HG03469 (cell line): ENCODE data around the gene LCLAT1.
"Not testable (repeated sequence)": the region's sequence is repeated elsewhere in the genome, so short reads cannot be mapped to it uniquely, and the experiment has no call there.

Source experiments
- ATAC-seq: cut with Tn5 transposase; IDR thresholded peaks from one replicate; pipeline ENCODE4 v1.9.1; 2021; ENCODE audit warnings: mild to moderate bottlenecking, moderate library complexity, moderate number of reproducible peaks; ENCODE audit not compliant: unreplicated experiment

Gene LCLAT1

GRCh38 chr2:30484995-30485394 is 37.9 kb downstream of the LCLAT1 start:
- ATAC-seq, result no peak

DNA sequence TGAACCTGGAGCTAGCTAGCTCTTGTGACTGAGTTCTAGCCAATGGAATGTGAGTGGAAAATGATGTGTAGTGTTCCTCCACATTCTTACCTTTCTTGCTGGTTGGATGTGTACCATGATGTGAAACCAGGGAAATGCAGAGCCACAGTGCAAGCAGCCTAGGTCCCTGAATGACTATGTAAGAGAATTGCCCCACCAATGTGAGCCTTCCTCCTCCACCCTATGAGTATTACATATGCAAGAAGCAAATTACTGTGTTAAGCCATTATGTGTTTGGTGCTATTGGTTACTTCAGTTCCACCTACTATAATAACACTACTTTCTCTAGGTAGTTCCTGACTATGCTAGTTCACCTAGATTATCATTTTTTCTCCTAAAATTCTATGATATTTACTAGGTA is 39.6 kb downstream of the LCLAT1 start:
- ATAC-seq, result no peak

GRCh38 chr2:30487603-30488002 is 40.6 kb downstream of the LCLAT1 start:
- ATAC-seq, result no peak

- no peak for ATAC-seq
Observed at GRCh38 chr2:30488012-30488659, 41.1 kb downstream of the LCLAT1 start.

DNA sequence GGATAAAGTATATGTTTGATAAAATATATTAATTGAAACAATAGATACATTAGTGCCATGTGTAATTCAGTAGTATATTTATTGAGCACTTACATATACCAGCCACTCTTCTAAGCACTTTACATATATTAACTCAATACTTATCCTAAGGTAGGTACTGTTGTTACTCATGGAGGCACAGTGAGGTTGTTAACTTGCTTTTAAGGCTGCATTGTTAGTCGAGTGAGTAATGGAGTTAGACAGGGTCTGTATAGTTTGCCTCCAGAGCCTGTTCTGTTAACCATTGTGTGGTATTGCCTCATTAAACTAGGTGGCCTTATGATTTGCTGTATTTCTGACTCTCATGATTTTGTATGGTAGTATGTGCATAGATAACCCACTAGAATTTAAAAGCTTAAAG is 44.2 kb downstream of the LCLAT1 start:
- no peak for ATAC-seq

- no peak for ATAC-seq
Observed at GRCh38 chr2:30492185-30492584, 45.1 kb downstream of the LCLAT1 start.

GRCh38 chr2:30492619-30493018 is 45.6 kb downstream of the LCLAT1 start:
- no peak for ATAC-seq

DNA sequence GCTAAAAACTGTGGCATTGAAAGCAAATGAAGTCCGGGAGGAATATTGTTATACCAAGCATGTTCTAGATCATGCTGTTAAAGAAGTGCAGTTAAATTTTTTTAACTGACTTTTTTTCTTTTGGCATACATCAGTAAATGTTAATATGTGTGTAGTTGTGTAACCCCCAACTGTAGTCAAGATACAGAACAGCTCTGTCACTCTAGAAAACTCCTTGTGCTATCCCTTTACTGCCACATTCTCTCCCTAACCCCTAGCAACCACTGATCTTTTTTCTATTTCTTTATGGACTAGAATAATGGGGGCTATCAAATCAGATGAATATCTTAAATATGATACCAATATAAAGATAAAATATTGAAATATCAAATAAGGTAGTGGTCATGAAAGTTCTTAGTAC is 46.4 kb downstream of the LCLAT1 start:
- ATAC-seq, result no peak

DNA sequence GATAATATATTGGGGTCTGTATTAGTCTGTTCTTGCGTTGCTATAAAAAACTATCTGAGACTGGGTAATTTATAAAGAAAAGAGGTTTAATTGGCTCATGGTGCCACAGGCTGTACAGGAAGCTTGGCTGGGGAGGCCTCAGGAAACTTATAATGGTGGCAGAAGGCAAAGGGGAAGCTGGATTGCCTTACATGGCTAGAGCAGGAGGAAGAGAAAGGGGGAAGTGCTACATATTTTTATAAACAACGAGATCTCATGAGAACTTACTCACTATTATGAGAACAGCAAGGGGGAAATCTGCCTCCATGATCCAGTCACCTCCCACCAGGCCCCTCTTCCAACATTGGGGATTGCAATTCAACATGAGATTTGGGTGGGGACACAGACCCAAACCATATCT is 48.9 kb downstream of the LCLAT1 start:
- not testable (repeated sequence) for ATAC-seq

GRCh38 chr2:30499681-30500080 is 52.6 kb downstream of the LCLAT1 start:
- ATAC-seq, result no peak

DNA sequence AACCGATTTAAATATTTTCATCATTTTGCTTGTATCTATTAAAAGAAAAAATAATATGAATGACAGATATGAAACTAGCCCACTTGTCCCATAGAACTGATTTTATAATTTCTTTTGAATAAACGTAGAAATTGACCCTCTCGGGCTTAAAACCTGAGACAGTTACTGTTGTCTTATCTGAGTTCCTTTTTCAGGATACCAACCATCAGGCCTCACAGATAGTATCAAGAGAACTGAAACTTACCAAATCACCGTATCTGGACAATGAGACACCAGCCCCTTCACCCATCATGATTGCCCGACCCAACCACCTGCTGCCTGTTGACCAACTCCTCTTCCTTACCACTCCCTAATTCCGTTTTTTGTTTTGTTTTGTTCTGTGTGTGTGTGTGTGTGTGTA is 53.7 kb downstream of the LCLAT1 start:
- no peak for ATAC-seq

DNA sequence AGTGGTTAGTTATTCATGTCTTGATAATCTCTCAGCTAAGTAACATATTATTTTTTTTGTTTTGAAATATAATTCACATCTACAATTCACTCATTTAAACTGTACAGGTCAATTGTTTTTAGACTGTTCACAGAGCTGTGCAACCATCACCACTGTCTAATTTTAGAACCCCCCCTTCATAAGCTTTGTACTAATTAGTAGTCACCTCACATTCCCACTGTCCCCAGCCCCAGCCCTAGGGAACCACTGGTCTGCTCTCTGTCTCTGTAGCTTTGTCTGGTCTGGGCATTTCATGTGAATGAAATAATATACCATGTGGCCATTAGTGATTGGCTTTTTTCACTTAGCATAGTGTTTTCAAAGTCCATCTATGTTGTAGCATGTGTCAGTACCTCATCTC is 55.3 kb downstream of the LCLAT1 start:
- no peak for ATAC-seq

GRCh38 chr2:30503007-30503694 is 56.1 kb downstream of the LCLAT1 start:
- ATAC-seq, result no peak

DNA sequence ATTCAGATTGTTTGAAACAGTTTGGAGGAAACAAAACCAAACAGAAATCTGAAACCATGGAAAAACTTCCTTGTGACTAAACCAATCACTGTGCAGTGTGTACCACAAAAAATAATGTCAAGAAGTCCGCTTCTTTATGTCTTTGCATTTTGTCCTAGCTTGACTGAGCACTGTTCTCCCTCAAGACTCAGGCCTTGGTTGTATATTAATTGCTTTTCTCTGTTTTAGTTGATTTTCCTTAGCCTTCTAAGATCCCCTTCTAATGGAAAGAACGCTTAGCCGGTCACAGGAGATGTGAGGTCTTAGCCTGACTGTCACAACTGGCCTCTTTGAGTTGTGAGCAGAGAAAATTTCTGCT is 56.6 kb downstream of the LCLAT1 start:
- no peak for ATAC-seq

GRCh38 chr2:30504731-30505130 is 57.7 kb downstream of the LCLAT1 start:
- no peak for ATAC-seq

DNA sequence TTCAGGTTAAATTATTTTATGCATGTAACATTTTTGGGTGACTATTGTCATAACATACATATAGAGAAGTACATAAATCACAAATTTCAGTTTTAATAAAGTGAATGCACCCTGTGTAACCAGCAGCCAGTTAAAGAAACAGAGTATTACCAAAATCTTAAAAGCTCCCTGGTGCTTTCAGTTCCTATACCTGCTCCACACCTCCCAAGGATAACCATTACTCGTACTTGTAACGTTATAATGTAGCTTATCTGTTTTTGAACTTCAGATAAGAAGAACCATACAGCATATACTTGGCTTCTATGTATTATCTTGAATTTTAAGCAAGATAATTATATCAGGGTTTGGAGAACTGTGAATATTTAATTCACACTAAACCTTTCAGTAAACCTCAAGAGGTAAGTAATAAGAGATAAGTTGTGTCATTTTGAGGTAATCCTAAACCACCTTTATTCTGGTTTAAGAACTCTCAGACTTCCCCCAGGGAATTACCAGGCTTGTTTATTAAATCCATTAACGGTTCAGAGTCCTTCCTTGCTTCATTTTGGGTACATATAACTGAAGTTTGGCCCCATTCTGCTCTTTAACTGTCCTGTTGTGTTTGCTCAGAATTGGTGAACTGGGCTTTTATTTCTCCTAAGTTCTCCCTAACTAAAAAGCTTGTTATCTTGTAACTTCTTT is 58.6 kb downstream of the LCLAT1 start:
- no peak for ATAC-seq

GRCh38 chr2:30507460-30507859 is 60.4 kb downstream of the LCLAT1 start:
- ATAC-seq, result not testable (repeated sequence)

- ATAC-seq, result no peak
Observed at GRCh38 chr2:30509716-30510115, 62.7 kb downstream of the LCLAT1 start.

GRCh38 chr2:30510409-30510808 is 63.4 kb downstream of the LCLAT1 start:
- no peak for ATAC-seq

- no peak for ATAC-seq
Observed at GRCh38 chr2:30511122-30512083, 64.4 kb downstream of the LCLAT1 start.

DNA sequence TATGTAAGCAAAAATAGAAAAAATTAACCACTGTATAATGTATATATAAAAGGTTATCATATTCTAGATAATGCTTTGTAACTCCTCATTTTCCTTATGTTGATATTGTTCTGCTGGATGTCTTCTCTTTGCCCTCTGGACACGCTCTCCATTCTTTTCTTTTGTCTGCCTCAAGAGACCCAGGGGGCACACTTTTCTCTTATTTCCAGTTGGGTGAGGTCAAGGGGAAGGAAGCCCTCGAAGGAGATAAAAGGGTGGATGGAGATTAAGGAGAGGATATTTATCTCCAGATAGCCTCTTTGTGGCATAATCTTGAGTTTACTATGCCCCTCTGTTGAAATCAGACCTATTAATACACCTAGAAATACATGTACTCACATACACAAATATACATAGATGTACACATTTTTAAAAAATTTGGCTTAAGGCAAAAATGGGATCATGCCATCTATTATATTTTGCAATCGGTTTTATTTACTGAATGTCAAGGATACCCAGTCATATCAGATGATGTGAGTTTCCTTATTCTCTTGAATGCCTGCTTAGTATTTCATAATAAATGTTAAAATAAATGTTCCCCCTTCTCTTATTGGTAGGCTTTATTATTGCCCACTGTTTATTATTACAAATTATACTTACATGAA is 65.3 kb downstream of the LCLAT1 start:
- no peak for ATAC-seq
